ENCODE measurements around the gene ASCC1.
"Not testable (repeated sequence)": the region's sequence is repeated elsewhere in the genome, so short reads cannot be mapped to it uniquely, and the experiment has no call there.

Gene ASCC1

GRCh38 chr10:72211381-72211780 lies 4.7 kb downstream of the ASCC1 start:
- not testable (repeated sequence) for H3K27me3 Mint-ChIP-seq, ATAC-seq, H3K27ac Mint-ChIP-seq, H3K4me3 Mint-ChIP-seq, H3K9me3 Mint-ChIP-seq, H3K4me1 Mint-ChIP-seq
- peaks cover 37% of the 10 kb centered on the region for H3K36me3 Mint-ChIP-seq

GRCh38 chr10:72208526-72208925 lies 7.5 kb downstream of the ASCC1 start:
- H3K36me3 Mint-ChIP-seq: peaks cover 48% of the 10 kb centered on the region
- not testable (repeated sequence) for ATAC-seq, H3K9me3 Mint-ChIP-seq

GRCh38 chr10:72206511-72207229 lies 9.4 kb downstream of the ASCC1 start:
- Mint-ChIP-seq H3K4me1 (no peaks in the 10 kb centered on the region), H3K9me3 (no peaks in the 10 kb centered on the region), H3K36me3 (peaks cover 48% of the 10 kb centered on the region), H3K4me3 (no peak overlapping the region), H3K27me3 (no peaks in the 10 kb centered on the region), H3K27ac (no peak overlapping the region)
- no peak for ATAC-seq

More at GRCh38 chr10:72208526-72208925, 7.5 kb downstream of the ASCC1 start:
- H3K27me3 Mint-ChIP-seq, H3K4me1 Mint-ChIP-seq, H3K4me3 Mint-ChIP-seq: not testable (repeated sequence)
- H3K27ac Mint-ChIP-seq: peak overlapping the region; percentile 27

- Mint-ChIP-seq H3K27ac (no peak overlapping the region), H3K27me3 (no peaks in the 10 kb centered on the region), H3K9me3 (no peaks in the 10 kb centered on the region), H3K4me3 (no peak overlapping the region), H3K36me3 (peaks cover 44% of the 10 kb centered on the region), H3K4me1 (no peaks in the 10 kb centered on the region)
- no peak for ATAC-seq
These were observed 11.4 kb downstream of the ASCC1 start for GRCh38 chr10:72204724-72205123.

- Mint-ChIP-seq H3K36me3 (peaks cover 45% of the 10 kb centered on the region), H3K4me1 (no peaks in the 10 kb centered on the region), H3K9me3 (no peaks in the 10 kb centered on the region), H3K27ac (no peak overlapping the region), H3K27me3 (no peaks in the 10 kb centered on the region), H3K4me3 (no peak overlapping the region)
- no peak for ATAC-seq
These were observed 11.8 kb downstream of the ASCC1 start for GRCh38 chr10:72204296-72204695.

GRCh38 chr10:72201293-72201692 lies 14.8 kb downstream of the ASCC1 start:
- H3K4me1 Mint-ChIP-seq: no peaks in the 10 kb centered on the region
- ATAC-seq: no peak
- H3K27ac Mint-ChIP-seq: no peak overlapping the region
- H3K36me3 Mint-ChIP-seq: peaks cover 28% of the 10 kb centered on the region
- H3K4me3 Mint-ChIP-seq: no peak overlapping the region
- no peaks in the 10 kb centered on the region for H3K27me3 Mint-ChIP-seq
- no peaks in the 10 kb centered on the region for H3K9me3 Mint-ChIP-seq

GRCh38 chr10:72200883-72201282 lies 15.2 kb downstream of the ASCC1 start:
- H3K4me3 Mint-ChIP-seq: no peak overlapping the region
- no peaks in the 10 kb centered on the region for H3K9me3 Mint-ChIP-seq
- peaks cover 28% of the 10 kb centered on the region for H3K36me3 Mint-ChIP-seq
- no peaks in the 10 kb centered on the region for H3K4me1 Mint-ChIP-seq
- no peaks in the 10 kb centered on the region for H3K27me3 Mint-ChIP-seq
- no peak overlapping the region for H3K27ac Mint-ChIP-seq
- no peak for ATAC-seq

GRCh38 chr10:72194949-72195348 lies 21.1 kb downstream of the ASCC1 start:
- no peak for ATAC-seq
- Mint-ChIP-seq H3K27ac (no peak overlapping the region), H3K27me3 (no peaks in the 10 kb centered on the region), H3K9me3 (no peaks in the 10 kb centered on the region), H3K36me3 (peaks cover 37% of the 10 kb centered on the region), H3K4me3 (no peak overlapping the region), H3K4me1 (no peaks in the 10 kb centered on the region)

- Mint-ChIP-seq H3K9me3 (peaks cover 7% of the 10 kb centered on the region), H3K27ac (peak overlapping the region; percentile 24), H3K4me1 (peaks cover 8% of the 10 kb centered on the region), H3K4me3 (no peak overlapping the region), H3K27me3 (no peaks in the 10 kb centered on the region), H3K36me3 (peaks cover 57% of the 10 kb centered on the region)
- no peak for ATAC-seq
These were observed 29.1 kb downstream of the ASCC1 start for GRCh38 chr10:72186982-72187330.

- Mint-ChIP-seq H3K4me1 (peaks cover 8% of the 10 kb centered on the region), H3K27ac (peak overlapping the region; percentile 24), H3K4me3 (no peak overlapping the region), H3K9me3 (peaks cover 7% of the 10 kb centered on the region), H3K36me3 (peaks cover 58% of the 10 kb centered on the region), H3K27me3 (no peaks in the 10 kb centered on the region)
- ATAC-seq: no peak
These were observed 29.7 kb downstream of the ASCC1 start for GRCh38 chr10:72186258-72186981.

GRCh38 chr10:72184156-72184555 lies 31.9 kb downstream of the ASCC1 start:
- H3K9me3 Mint-ChIP-seq: peaks cover 7% of the 10 kb centered on the region
- H3K4me1 Mint-ChIP-seq: peaks cover 8% of the 10 kb centered on the region
- H3K36me3 Mint-ChIP-seq: peaks cover 54% of the 10 kb centered on the region
- ATAC-seq: no peak
- no peak overlapping the region for H3K4me3 Mint-ChIP-seq
- no peaks in the 10 kb centered on the region for H3K27me3 Mint-ChIP-seq
- no peak overlapping the region for H3K27ac Mint-ChIP-seq

- peaks cover 26% of the 10 kb centered on the region for H3K36me3 Mint-ChIP-seq
- no peak for ATAC-seq
- no peaks in the 10 kb centered on the region for H3K9me3 Mint-ChIP-seq
- H3K4me3 Mint-ChIP-seq: no peak overlapping the region
- H3K27ac Mint-ChIP-seq: no peak overlapping the region
- H3K4me1 Mint-ChIP-seq: no peaks in the 10 kb centered on the region
- H3K27me3 Mint-ChIP-seq: no peaks in the 10 kb centered on the region
These were observed 38.6 kb downstream of the ASCC1 start for GRCh38 chr10:72177454-72177853.

GRCh38 chr10:72176701-72177100 lies 39.4 kb downstream of the ASCC1 start:
- Mint-ChIP-seq H3K4me3 (no peak overlapping the region), H3K27ac (no peak overlapping the region), H3K27me3 (no peaks in the 10 kb centered on the region), H3K36me3 (peaks cover 21% of the 10 kb centered on the region), H3K4me1 (no peaks in the 10 kb centered on the region), H3K9me3 (no peaks in the 10 kb centered on the region)
- no peak for ATAC-seq

GRCh38 chr10:72175149-72175548 lies 40.9 kb downstream of the ASCC1 start:
- ATAC-seq: no peak
- H3K27me3 Mint-ChIP-seq: no peaks in the 10 kb centered on the region
- H3K9me3 Mint-ChIP-seq: no peaks in the 10 kb centered on the region
- peaks cover 32% of the 10 kb centered on the region for H3K36me3 Mint-ChIP-seq
- H3K4me3 Mint-ChIP-seq: no peak overlapping the region
- peaks cover 4% of the 10 kb centered on the region for H3K4me1 Mint-ChIP-seq
- H3K27ac Mint-ChIP-seq: no peak overlapping the region

GRCh38 chr10:72174297-72174662 lies 41.8 kb downstream of the ASCC1 start:
- Mint-ChIP-seq H3K27ac (no peak overlapping the region), H3K4me3 (no peak overlapping the region), H3K27me3 (no peaks in the 10 kb centered on the region), H3K36me3 (peaks cover 37% of the 10 kb centered on the region), H3K4me1 (peaks cover 5% of the 10 kb centered on the region), H3K9me3 (no peaks in the 10 kb centered on the region)
- ATAC-seq: no peak

GRCh38 chr10:72173619-72174296 lies 42.3 kb downstream of the ASCC1 start:
- no peak overlapping the region for H3K27ac Mint-ChIP-seq
- no peak overlapping the region for H3K4me3 Mint-ChIP-seq
- H3K27me3 Mint-ChIP-seq: no peaks in the 10 kb centered on the region
- peak; percentile 85 for ATAC-seq
- H3K36me3 Mint-ChIP-seq: peaks cover 39% of the 10 kb centered on the region
- no peaks in the 10 kb centered on the region for H3K9me3 Mint-ChIP-seq
- peaks cover 9% of the 10 kb centered on the region for H3K4me1 Mint-ChIP-seq

All from stimulated activated memory B cell treated with anti-CD40 and anti-IgM and Interleukin-4, amounts not matched to agents 10 μg/mL and 1 μg/mL and 100 μg/mL, for 72 hours (primary cell).